Omental fat pad (tissue), 4 donors: ENCODE results near the gene ROBO2. TPM values are rescaled to one million over a fixed set of nuclear protein-coding genes. Genes with fewer than 3 reads are reported as not detected.

Experiments
- ATAC-seq: fragments of 150-250 bp; one replicate; pipeline ENCODE4 v1.9.1; 2016; ENCODE audit warnings: mild to moderate bottlenecking, moderate library complexity; ENCODE audit not compliant: low FRiP score
- DNase-seq: peaks from one replicate; pipeline ENCODE4 v3.0.0-alpha.2; 2019; ENCODE audit warnings: low spot score
- total RNA-seq, 4 donors: library from RNA; depleted of rRNA; stranded (reverse); fragments of >200 nt; gene quantifications; one replicate each; pipeline ENCODE4 v1.1.0, GENCODE V29; 2016
- TF ChIP-seq, protein P1 (sequence below), 3 donors: fragments of 450-650 bp; IDR thresholded peaks; one replicate each; pipeline ENCODE4 v1.5.1; 2016 to 2017; ENCODE audit warnings: antibody characterized with exemption in 3 of 3, mild to moderate bottlenecking in 3 of 3, moderate library complexity in 2 of 3

Gene ROBO2
- total RNA-seq, 4 donors from 2014 or later = 0.12 to 1.3 (median 1.1) TPM

DNA sequence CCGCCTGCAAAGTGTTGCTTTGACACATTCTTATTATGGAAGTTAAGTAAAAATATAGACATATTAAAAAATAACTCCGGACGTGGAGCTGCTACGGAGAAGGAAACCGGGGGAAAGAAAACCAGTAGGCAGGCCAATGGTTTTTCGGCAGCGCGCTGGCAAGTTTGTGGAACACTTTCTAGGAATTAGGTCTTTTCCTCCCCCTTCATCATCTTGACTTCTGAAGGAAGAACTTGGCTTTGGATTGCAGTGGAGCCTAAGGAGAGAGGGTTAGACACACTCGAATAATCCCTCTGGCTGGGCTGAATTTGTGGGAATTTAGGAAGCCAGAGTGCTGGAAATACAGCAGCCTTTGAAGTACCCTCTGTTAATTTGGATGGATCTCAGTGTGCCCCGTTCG, 317 bp downstream of the ROBO2 start:
- DNase-seq (no peak), ATAC-seq (peak; percentile 3)
- TF ChIP-seq, protein P1, sequence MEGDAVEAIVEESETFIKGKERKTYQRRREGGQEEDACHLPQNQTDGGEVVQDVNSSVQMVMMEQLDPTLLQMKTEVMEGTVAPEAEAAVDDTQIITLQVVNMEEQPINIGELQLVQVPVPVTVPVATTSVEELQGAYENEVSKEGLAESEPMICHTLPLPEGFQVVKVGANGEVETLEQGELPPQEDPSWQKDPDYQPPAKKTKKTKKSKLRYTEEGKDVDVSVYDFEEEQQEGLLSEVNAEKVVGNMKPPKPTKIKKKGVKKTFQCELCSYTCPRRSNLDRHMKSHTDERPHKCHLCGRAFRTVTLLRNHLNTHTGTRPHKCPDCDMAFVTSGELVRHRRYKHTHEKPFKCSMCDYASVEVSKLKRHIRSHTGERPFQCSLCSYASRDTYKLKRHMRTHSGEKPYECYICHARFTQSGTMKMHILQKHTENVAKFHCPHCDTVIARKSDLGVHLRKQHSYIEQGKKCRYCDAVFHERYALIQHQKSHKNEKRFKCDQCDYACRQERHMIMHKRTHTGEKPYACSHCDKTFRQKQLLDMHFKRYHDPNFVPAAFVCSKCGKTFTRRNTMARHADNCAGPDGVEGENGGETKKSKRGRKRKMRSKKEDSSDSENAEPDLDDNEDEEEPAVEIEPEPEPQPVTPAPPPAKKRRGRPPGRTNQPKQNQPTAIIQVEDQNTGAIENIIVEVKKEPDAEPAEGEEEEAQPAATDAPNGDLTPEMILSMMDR (IDR thresholded peaks at IDR 0.05) = no peak

DNA sequence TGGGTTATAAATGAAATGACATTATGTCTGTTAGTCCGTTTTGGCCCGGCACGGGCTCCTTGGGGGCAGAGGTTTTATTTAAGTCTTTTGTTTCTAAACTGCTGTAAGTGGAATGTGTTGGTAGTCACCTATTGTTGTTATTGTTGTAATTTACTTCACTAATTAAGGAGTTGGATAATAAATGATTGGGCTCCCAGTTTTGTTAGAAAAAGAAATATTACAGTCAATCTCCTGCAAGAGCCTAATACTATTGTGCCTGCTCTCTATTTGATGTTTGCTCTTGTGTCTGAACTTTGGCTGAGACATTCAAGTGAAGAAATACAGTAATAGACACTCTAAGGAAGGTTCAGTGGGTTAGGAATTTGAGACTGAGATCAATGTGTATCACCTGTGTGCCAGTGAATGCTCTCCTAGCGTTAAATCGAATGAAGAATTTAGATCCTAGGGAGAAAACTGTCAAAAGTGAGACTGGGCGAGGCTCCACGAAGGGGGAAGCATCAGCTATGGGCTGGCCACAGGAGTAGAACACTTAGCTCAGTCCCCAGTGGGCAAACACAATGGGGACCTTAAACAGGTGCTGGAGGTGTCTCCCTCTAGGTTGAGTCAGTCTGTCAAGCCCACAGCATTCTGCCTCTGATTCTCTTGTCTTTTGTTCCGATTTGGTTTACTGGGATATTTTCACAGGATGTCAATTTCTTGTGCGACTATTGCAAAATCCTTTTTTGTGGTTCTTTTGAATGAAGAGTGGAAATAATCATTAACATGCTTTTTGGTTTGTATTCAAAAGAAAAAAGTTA, 1.2 kb downstream of the ROBO2 start:
- TF ChIP-seq, protein P1 (IDR thresholded peaks at IDR 0.05) = no peak
- no peak for ATAC-seq
- DNase-seq = no peak

DNA sequence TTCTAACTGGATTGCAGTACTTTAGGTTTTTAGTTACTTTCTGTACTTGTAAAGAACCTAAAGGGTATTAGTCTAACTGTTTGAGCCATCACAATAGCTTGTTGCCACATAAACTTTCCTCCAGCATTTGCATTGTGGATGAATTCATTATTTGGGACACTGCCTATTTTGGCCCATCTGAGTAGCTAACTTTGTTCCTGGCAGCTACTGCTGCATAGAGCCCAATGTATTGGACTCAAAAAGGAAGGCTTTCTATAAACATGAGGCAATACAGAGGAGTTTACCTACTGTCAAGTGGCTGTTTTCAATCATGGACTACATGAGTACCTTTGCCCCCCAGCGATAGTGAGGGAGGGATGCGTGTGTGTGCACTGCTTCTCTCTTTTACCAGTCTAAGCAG, 1.9 kb downstream of the ROBO2 start:
- TF ChIP-seq, protein P1 (IDR thresholded peaks at IDR 0.05) = no peak
- ATAC-seq = no peak

DNA sequence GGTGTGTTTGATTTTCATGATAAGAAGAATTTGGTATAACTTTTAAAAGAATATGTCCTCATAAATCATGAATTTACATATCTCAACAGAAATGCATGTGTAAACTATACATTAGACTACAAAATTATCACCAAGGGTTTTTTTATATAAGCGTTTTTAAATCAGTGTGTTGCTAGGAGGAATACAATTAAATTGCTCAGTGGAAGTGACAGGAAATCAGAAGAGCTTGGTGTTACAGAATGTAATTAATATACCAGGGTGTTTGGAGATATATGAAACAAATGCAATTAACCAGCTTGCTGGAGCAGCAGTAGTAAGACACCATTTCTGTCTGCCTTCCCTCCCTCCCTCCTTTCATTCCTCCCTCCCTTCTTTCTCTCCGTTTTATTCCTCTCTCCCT, 2.4 kb downstream of the ROBO2 start:
- TF ChIP-seq, protein P1 (IDR thresholded peaks at IDR 0.05) = no peak
- ATAC-seq (no peak), DNase-seq (no peak)

More for the DNA sequence above, 1.9 kb downstream of the ROBO2 start:
- DNase-seq = no peak

DNA sequence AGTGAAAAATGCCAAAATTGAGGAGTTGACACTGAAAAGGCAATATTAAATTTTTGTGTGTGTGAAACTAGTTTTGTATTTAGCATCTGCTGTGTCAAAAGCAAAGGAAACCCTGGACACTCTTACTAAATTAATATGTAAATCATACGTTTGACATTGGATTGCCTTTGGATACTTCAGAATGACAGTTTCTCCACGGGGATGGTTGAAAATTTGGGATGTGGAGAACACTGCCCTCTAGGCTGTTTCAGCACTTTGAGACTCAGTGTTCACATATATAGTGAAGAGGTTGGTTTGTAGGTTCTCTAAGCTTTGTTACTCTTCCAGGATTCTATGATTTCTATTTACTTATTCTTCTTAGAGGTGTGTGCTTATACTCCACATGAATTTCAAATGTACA, 3.0 kb downstream of the ROBO2 start:
- ATAC-seq (no peak), DNase-seq (no peak)
- TF ChIP-seq, protein P1 (IDR thresholded peaks at IDR 0.05) = no peak

DNA sequence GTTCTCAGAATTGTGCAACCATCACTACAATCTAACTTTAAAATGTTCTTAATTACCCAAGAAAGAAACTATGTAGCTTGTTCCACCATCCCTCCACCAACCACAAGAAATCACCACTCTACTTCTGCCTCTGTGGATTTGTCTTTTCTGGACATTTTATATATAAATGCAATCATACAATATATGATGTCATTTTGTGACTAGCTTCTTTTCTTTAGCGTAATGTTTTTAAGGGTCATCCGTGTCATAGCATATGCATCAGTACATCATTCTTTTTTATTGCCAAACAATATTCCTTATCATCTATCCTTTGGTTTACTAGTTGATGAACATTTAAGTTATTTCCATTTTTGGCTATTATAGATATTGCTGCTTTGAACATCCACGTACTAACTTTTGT, 5.8 kb downstream of the ROBO2 start:
- TF ChIP-seq, protein P1 (IDR thresholded peaks at IDR 0.05) = no peak
- DNase-seq (no peak), ATAC-seq (no peak)

DNA sequence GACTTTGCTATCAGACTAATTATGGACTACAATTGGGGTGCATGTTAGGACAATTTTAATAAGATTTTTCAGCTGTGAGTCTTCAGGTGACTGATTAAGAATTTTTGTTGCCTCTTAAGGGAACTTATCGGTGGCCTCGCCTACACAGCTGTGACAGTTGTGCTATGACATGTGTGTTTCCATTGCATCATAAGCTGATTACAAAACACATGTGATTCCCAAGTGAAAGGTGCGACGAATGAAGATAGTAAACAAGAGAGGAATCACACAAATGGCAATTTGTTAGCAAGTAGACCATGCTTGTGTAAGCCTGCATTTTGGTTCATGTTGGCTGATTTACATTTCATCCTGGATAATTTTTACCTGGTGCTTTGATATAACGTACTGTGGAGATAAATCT, 8.3 kb downstream of the ROBO2 start:
- TF ChIP-seq, protein P1 (IDR thresholded peaks at IDR 0.05) = no peak
- DNase-seq = no peak
- ATAC-seq = no peak
